Memory B cell (primary cell): Measurements from ENCODE around the gene ARHGAP1.
A peak's percentile ranks its signal among the peaks of the same experiment; 100 is the strongest.
"Not testable (repeated sequence)": the region's sequence is repeated elsewhere in the genome, so short reads cannot be mapped to it uniquely, and the experiment has no call there.

ENCODE experiments used
- ATAC-seq: fragments of 150-1000 bp; cut with Tn5 transposase; 2 replicates; pipeline ENCODE4 v1.10.0; 2021; ENCODE audit warnings: low read depth, mild to moderate bottlenecking, moderate library complexity
- DNase-seq, 2 donors: peaks; one replicate each; pipeline ENCODE4 v3.0.0; 2022; ENCODE audit warnings: low spot score in 2 of 2
- H3K27ac Mint-ChIP-seq: one replicate; pipeline ENCODE4 v1.8.0; 2022; ENCODE audit warnings: mild to moderate bottlenecking, moderate library complexity, mixed read lengths
- H3K27me3 Mint-ChIP-seq: one replicate; pipeline ENCODE4 v1.8.0; 2022; ENCODE audit warnings: mixed read lengths
- H3K36me3 Mint-ChIP-seq: one replicate; pipeline ENCODE4 v1.8.0; 2022; ENCODE audit warnings: mild to moderate bottlenecking, mixed read lengths
- H3K4me1 Mint-ChIP-seq: one replicate; pipeline ENCODE4 v1.8.0; 2022; ENCODE audit warnings: mixed read lengths
- H3K4me3 Mint-ChIP-seq: one replicate; pipeline ENCODE4 v1.8.0; 2022; ENCODE audit warnings: mild to moderate bottlenecking, moderate library complexity, mixed read lengths
- H3K9me3 Mint-ChIP-seq: one replicate; pipeline ENCODE4 v1.8.0; 2022; ENCODE audit warnings: mixed read lengths

Gene ARHGAP1

GRCh38 chr11:46677991-46678740, 22.3 kb downstream of the ARHGAP1 start:
- Mint-ChIP-seq H3K36me3 (peaks cover 25% of the 10 kb centered on the region), H3K27ac (no peak overlapping the region)
- ATAC-seq, result no peak

GRCh38 chr11:46677169-46677568, 23.2 kb downstream of the ARHGAP1 start:
- ATAC-seq, result no peak
- H3K27ac Mint-ChIP-seq, result peak overlapping the region; percentile 68
- H3K36me3 Mint-ChIP-seq, result peaks cover 33% of the 10 kb centered on the region
- H3K27me3 Mint-ChIP-seq, result no peaks in the 10 kb centered on the region
- H3K4me1 Mint-ChIP-seq, result peaks cover 22% of the 10 kb centered on the region
- H3K4me3 Mint-ChIP-seq, result no peak overlapping the region
- no peak for DNase-seq
- no peaks in the 10 kb centered on the region for H3K9me3 Mint-ChIP-seq

More at GRCh38 chr11:46677991-46678740, 22.3 kb downstream of the ARHGAP1 start:
- peaks cover 22% of the 10 kb centered on the region for H3K4me1 Mint-ChIP-seq
- no peaks in the 10 kb centered on the region for H3K9me3 Mint-ChIP-seq
- H3K4me3 Mint-ChIP-seq, result no peak overlapping the region
- H3K27me3 Mint-ChIP-seq, result no peaks in the 10 kb centered on the region
- no peak for DNase-seq

GRCh38 chr11:46676436-46677158, 23.8 kb downstream of the ARHGAP1 start:
- no peak for DNase-seq
- peak; percentile 47 for ATAC-seq
- Mint-ChIP-seq H3K27me3 (no peaks in the 10 kb centered on the region), H3K9me3 (no peaks in the 10 kb centered on the region), H3K27ac (peak overlapping the region; percentile 68), H3K36me3 (peaks cover 35% of the 10 kb centered on the region), H3K4me1 (peaks cover 22% of the 10 kb centered on the region), H3K4me3 (peak overlapping the region; percentile 27)

GRCh38 chr11:46675949-46676348, 24.5 kb downstream of the ARHGAP1 start:
- H3K36me3 Mint-ChIP-seq, result peaks cover 35% of the 10 kb centered on the region

GRCh38 chr11:46675288-46675851, 25.0 kb downstream of the ARHGAP1 start:
- no peak overlapping the region for H3K4me3 Mint-ChIP-seq
- H3K27ac Mint-ChIP-seq, result peak overlapping the region; percentile 77
- ATAC-seq (no peak), DNase-seq (no peak)
- peaks cover 31% of the 10 kb centered on the region for H3K36me3 Mint-ChIP-seq
- H3K4me1 Mint-ChIP-seq, result peaks cover 22% of the 10 kb centered on the region
- H3K9me3 Mint-ChIP-seq, result no peaks in the 10 kb centered on the region
- no peaks in the 10 kb centered on the region for H3K27me3 Mint-ChIP-seq

More at GRCh38 chr11:46675949-46676348, 24.5 kb downstream of the ARHGAP1 start:
- Mint-ChIP-seq H3K4me1 (peaks cover 22% of the 10 kb centered on the region), H3K27me3 (no peaks in the 10 kb centered on the region), H3K9me3 (no peaks in the 10 kb centered on the region), H3K4me3 (no peak overlapping the region), H3K27ac (no peak overlapping the region)
- DNase-seq (no peak), ATAC-seq (no peak)

- ATAC-seq (peak; percentile 47), DNase-seq (no peak)
- Mint-ChIP-seq H3K4me1 (peaks cover 22% of the 10 kb centered on the region), H3K27ac (peak overlapping the region; percentile 77), H3K9me3 (no peaks in the 10 kb centered on the region), H3K36me3 (peaks cover 34% of the 10 kb centered on the region), H3K27me3 (no peaks in the 10 kb centered on the region), H3K4me3 (no peak overlapping the region)
Measured at GRCh38 chr11:46674463-46675287, 25.7 kb downstream of the ARHGAP1 start.

- ATAC-seq, result no peak
- H3K4me1 Mint-ChIP-seq, result peaks cover 22% of the 10 kb centered on the region
- H3K4me3 Mint-ChIP-seq, result no peak overlapping the region
- H3K27me3 Mint-ChIP-seq, result no peaks in the 10 kb centered on the region
- peak overlapping the region; percentile 77 for H3K27ac Mint-ChIP-seq
- H3K36me3 Mint-ChIP-seq, result peaks cover 37% of the 10 kb centered on the region
- DNase-seq, result no peak
- H3K9me3 Mint-ChIP-seq, result no peaks in the 10 kb centered on the region
Measured at GRCh38 chr11:46673713-46674462, 26.5 kb downstream of the ARHGAP1 start.

- H3K36me3 Mint-ChIP-seq, result peaks cover 33% of the 10 kb centered on the region
- no peak for ATAC-seq
- H3K4me1 Mint-ChIP-seq, result peaks cover 22% of the 10 kb centered on the region
- no peaks in the 10 kb centered on the region for H3K9me3 Mint-ChIP-seq
- peak overlapping the region; percentile 11 for H3K27ac Mint-ChIP-seq
- no peak overlapping the region for H3K4me3 Mint-ChIP-seq
- DNase-seq, result no peak
- no peaks in the 10 kb centered on the region for H3K27me3 Mint-ChIP-seq
Measured at GRCh38 chr11:46672381-46672839, 28.0 kb downstream of the ARHGAP1 start.

- peak overlapping the region; percentile 11 for H3K27ac Mint-ChIP-seq
- H3K27me3 Mint-ChIP-seq, result no peaks in the 10 kb centered on the region
- DNase-seq (no peak), ATAC-seq (no peak)
- H3K4me3 Mint-ChIP-seq, result no peak overlapping the region
- H3K4me1 Mint-ChIP-seq, result peaks cover 18% of the 10 kb centered on the region
- no peaks in the 10 kb centered on the region for H3K9me3 Mint-ChIP-seq
- peaks cover 33% of the 10 kb centered on the region for H3K36me3 Mint-ChIP-seq
Measured at GRCh38 chr11:46671958-46672315, 28.5 kb downstream of the ARHGAP1 start.

GRCh38 chr11:46670521-46670920, 29.9 kb downstream of the ARHGAP1 start:
- not testable (repeated sequence) for H3K27me3 Mint-ChIP-seq, H3K4me3 Mint-ChIP-seq, ATAC-seq, H3K27ac Mint-ChIP-seq, DNase-seq, H3K9me3 Mint-ChIP-seq
- peaks cover 33% of the 10 kb centered on the region for H3K36me3 Mint-ChIP-seq
- H3K4me1 Mint-ChIP-seq, result peaks cover 12% of the 10 kb centered on the region

GRCh38 chr11:46669711-46670139, 30.7 kb downstream of the ARHGAP1 start:
- Mint-ChIP-seq H3K9me3 (no peaks in the 10 kb centered on the region), H3K36me3 (peaks cover 40% of the 10 kb centered on the region), H3K4me3 (no peak overlapping the region), H3K27me3 (no peaks in the 10 kb centered on the region), H3K4me1 (peaks cover 7% of the 10 kb centered on the region), H3K27ac (no peak overlapping the region)
- ATAC-seq (no peak), DNase-seq (no peak)

GRCh38 chr11:46668480-46669085, 31.8 kb downstream of the ARHGAP1 start:
- Mint-ChIP-seq H3K27me3 (no peaks in the 10 kb centered on the region), H3K36me3 (peaks cover 46% of the 10 kb centered on the region), H3K27ac (no peak overlapping the region), H3K9me3 (no peaks in the 10 kb centered on the region), H3K4me1 (peaks cover under 1% of the 10 kb centered on the region), H3K4me3 (no peak overlapping the region)
- DNase-seq (no peak), ATAC-seq (no peak)

- Mint-ChIP-seq H3K4me3 (no peak overlapping the region), H3K27me3 (no peaks in the 10 kb centered on the region), H3K4me1 (no peaks in the 10 kb centered on the region), H3K36me3 (peaks cover 41% of the 10 kb centered on the region), H3K9me3 (no peaks in the 10 kb centered on the region), H3K27ac (peak overlapping the region; percentile 73)
- no peak for ATAC-seq
- DNase-seq, result no peak
Measured at GRCh38 chr11:46667043-46667481, 33.4 kb downstream of the ARHGAP1 start.
